Endothelial cell of umbilical vein (primary cell): ENCODE results near the gene VAV2. TPM values are rescaled to one million over a fixed set of nuclear protein-coding genes. Genes with fewer than 3 reads are reported as not detected.

ENCODE experiments used
- BruUV-seq: library from RNA; stranded (reverse); fragments of 400-500 nt; replicated peaks from 2 replicates; lab custom pipeline; 2021; lab: Mats Ljungman, UMichigan
- CTCF ChIA-PET: fragments of 300-600, 350-600 bp; sonication (Branson Sonifier 250); formaldehyde crosslinking; loops from one replicate; lab custom pipeline; 2021; ENCODE audit warnings: antibody characterized with exemption, inconsistent platforms; lab: Charles Lee
- POLR2A ChIA-PET: fragments of 300-600, 350-600 bp; sonication (Branson Sonifier 250); formaldehyde crosslinking; loops from one replicate; lab custom pipeline; 2021; ENCODE audit warnings: antibody characterized with exemption, inconsistent platforms; lab: Charles Lee
- DNase-seq: peaks from one replicate; pipeline ENCODE4 v3.0.0-alpha.2; 2011; ENCODE audit warnings: low read depth, low spot score
- FAIRE-seq: peaks from 2 replicates; lab custom pipeline; 2011; peaks lifted over from hg19 to GRCh38; lab: Jason Lieb, UNC
- H2AFZ ChIP-seq: 2 replicates; pipeline ENCODE4 v1.6.0; 2012; ENCODE audit warnings: low read depth, low read length, control low read depth, inconsistent platforms
- H3K27ac ChIP-seq: 2 replicates; pipeline ENCODE4 v1.5.1; 2011; ENCODE audit warnings: low read depth, mild to moderate bottlenecking, control low read depth, low read length, moderate library complexity; ENCODE audit not compliant: insufficient read depth
- H3K27me3 ChIP-seq, 2 experiments: 2 replicates each; pipeline versions ENCODE4 v1.6.0 to v1.6.1; 2011; ENCODE audit warnings: low read length in 2 of 2, mixed read lengths in 1 of 2; ENCODE audit not compliant: control insufficient read depth in 2 of 2, insufficient read depth in 2 of 2
- H3K36me3 ChIP-seq, 2 experiments: 2 replicates in 1 of 2; 3 replicates in 1 of 2; pipeline ENCODE4 v1.5.1; 2011; ENCODE audit warnings: low read length in 2 of 2, mild to moderate bottlenecking in 1 of 2, moderate library complexity in 1 of 2; ENCODE audit not compliant: control insufficient read depth in 2 of 2, insufficient read depth in 2 of 2; ENCODE audit errors: extremely low read depth in 1 of 2
- H3K4me1 ChIP-seq: 3 replicates; pipeline ENCODE4 v1.5.1; 2011; ENCODE audit warnings: mild to moderate bottlenecking, low read length; ENCODE audit not compliant: control insufficient read depth, insufficient read depth; ENCODE audit errors: extremely low read depth
- H3K4me2 ChIP-seq: 2 replicates; pipeline ENCODE4 v1.6.1; 2011; ENCODE audit warnings: low read length, control low read depth, mixed read lengths; ENCODE audit not compliant: insufficient read depth
- H3K4me3 ChIP-seq, 3 experiments: fragments of 200-600 bp in 1 of 3; sonication (generic), shearing (Covaris generic) in 1 of 3; replicated peaks in 1 of 3; 2 replicates each; pipeline ENCODE4 v1.5.1; 2011 to 2016; ENCODE audit warnings: control low read depth in 3 of 3, low read length in 3 of 3, mild to moderate bottlenecking in 2 of 3, inconsistent platforms in 1 of 3, low read depth in 1 of 3, moderate library complexity in 1 of 3; ENCODE audit not compliant: insufficient read depth in 1 of 3
- H3K79me2 ChIP-seq: 2 replicates; pipeline ENCODE4 v1.6.0; 2012; ENCODE audit warnings: low read length, inconsistent platforms; ENCODE audit not compliant: control insufficient read depth, insufficient read depth
- H3K9ac ChIP-seq: replicated peaks from 2 replicates; pipeline ENCODE3; 2011; ENCODE audit warnings: low read length, control low read depth; ENCODE audit not compliant: insufficient read depth; ENCODE audit errors: extremely low read depth
- H3K9me1 ChIP-seq: replicated peaks from 3 replicates; pipeline ENCODE4 v1.6.0; 2011; ENCODE audit warnings: mild to moderate bottlenecking, low read length; ENCODE audit not compliant: control insufficient read depth, insufficient read depth; ENCODE audit errors: extremely low read depth
- H3K9me3 ChIP-seq: replicated peaks from 2 replicates; pipeline ENCODE4 v1.5.1; 2012; ENCODE audit warnings: low read length, inconsistent platforms; ENCODE audit not compliant: control insufficient read depth, insufficient read depth
- H4K20me1 ChIP-seq: replicated peaks from 2 replicates; pipeline ENCODE3; 2011; ENCODE audit warnings: mild to moderate bottlenecking, low read length; ENCODE audit not compliant: control insufficient read depth, insufficient read depth; ENCODE audit errors: extremely low read depth
- EZH2 ChIP-seq: IDR thresholded peaks from 2 replicates; pipeline ENCODE4 v1.6.1; 2012; ENCODE audit warnings: borderline replicate concordance, low read depth, mild to moderate bottlenecking, moderate library complexity, low read length, inconsistent platforms; ENCODE audit not compliant: severe bottlenecking
- FOS ChIP-seq: IDR thresholded peaks from 2 replicates; pipeline ENCODE4 v1.6.1; 2011; ENCODE audit warnings: mild to moderate bottlenecking, low read length, moderate library complexity, borderline replicate concordance; ENCODE audit not compliant: insufficient read depth
- GATA2 ChIP-seq: IDR thresholded peaks from 2 replicates; pipeline ENCODE4 v1.7.0; 2011; ENCODE audit warnings: low read depth, mild to moderate bottlenecking, moderate library complexity, mixed read lengths, low read length; ENCODE audit not compliant: insufficient read length, insufficient read depth
- JUN ChIP-seq: IDR thresholded peaks from 2 replicates; pipeline ENCODE4 v1.6.1; 2011; ENCODE audit warnings: borderline replicate concordance, low read depth; ENCODE audit not compliant: insufficient read length, insufficient read depth
- MYC ChIP-seq: IDR thresholded peaks from one replicate; pipeline ENCODE4 v1.6.1; 2011; ENCODE audit warnings: mild to moderate bottlenecking, low read depth, low read length
- POLR2A ChIP-seq: IDR thresholded peaks from 2 replicates; pipeline ENCODE4 v1.6.1; 2012; ENCODE audit warnings: low read depth, mild to moderate bottlenecking, control low read depth, low read length
- POLR2AphosphoS5 ChIP-seq: IDR thresholded peaks from 2 replicates; pipeline ENCODE4 v1.6.1; 2012; ENCODE audit warnings: low read depth, mild to moderate bottlenecking, control low read depth, low read length, moderate library complexity; ENCODE audit not compliant: insufficient read depth
- dilution Hi-C: fragments of 300-500 bp; cut with MboI; formaldehyde crosslinking; loops from one replicate; pipeline ENCODE4 v1.15.0; 2019; ENCODE audit warnings: low sequenced_read_pairs; ENCODE audit not compliant: extremely low pct_ligation_motif_present
- intact Hi-C: fragments of 100-400 bp; cut with micrococcal nuclease; formaldehyde crosslinking; loops from one replicate; pipeline ENCODE4 v1.10.0; 2022
- polyA plus RNA-seq, 4 experiments: library from polyadenylated mRNA; depleted of rRNA in 3 of 4; stranded (reverse) in 3 of 4; unstranded in 1 of 4; fragments of >200 nt; gene quantifications; 2 replicates each; pipeline versions ENCODE4 v1.2.1 to v1.2.3, GENCODE V29; 2011 to 2012; ENCODE audit warnings: missing spikeins in 1 of 4
- total RNA-seq: library from RNA; stranded (reverse); gene quantifications from 2 replicates; pipeline ENCODE4 v1.2.3, GENCODE V29; 2021
- TF ChIP-seq, protein P1 (sequence below), 2 donors: IDR thresholded peaks; 1 replicate in 1 of 2; 2 replicates in 1 of 2; pipeline ENCODE4 v1.5.1; 2011; ENCODE audit warnings: low read length in 2 of 2, mild to moderate bottlenecking in 2 of 2, moderate library complexity in 2 of 2, control low read depth in 1 of 2, inconsistent platforms in 1 of 2, low read depth in 1 of 2; ENCODE audit not compliant: insufficient read depth in 1 of 2; ENCODE audit errors: extremely low read depth in 1 of 2
- TF ChIP-seq, protein P2 (sequence below): IDR thresholded peaks from 2 replicates; pipeline ENCODE4 v1.6.1; 2011; ENCODE audit not compliant: insufficient read depth, insufficient read length

VAV2 gene
- total and polyA plus RNA-seq, 2 donors (not counting 3 experiments of a cell fraction or from before 2014, with no cell fraction given) = 10.6 to 30.6 TPM

DNA sequence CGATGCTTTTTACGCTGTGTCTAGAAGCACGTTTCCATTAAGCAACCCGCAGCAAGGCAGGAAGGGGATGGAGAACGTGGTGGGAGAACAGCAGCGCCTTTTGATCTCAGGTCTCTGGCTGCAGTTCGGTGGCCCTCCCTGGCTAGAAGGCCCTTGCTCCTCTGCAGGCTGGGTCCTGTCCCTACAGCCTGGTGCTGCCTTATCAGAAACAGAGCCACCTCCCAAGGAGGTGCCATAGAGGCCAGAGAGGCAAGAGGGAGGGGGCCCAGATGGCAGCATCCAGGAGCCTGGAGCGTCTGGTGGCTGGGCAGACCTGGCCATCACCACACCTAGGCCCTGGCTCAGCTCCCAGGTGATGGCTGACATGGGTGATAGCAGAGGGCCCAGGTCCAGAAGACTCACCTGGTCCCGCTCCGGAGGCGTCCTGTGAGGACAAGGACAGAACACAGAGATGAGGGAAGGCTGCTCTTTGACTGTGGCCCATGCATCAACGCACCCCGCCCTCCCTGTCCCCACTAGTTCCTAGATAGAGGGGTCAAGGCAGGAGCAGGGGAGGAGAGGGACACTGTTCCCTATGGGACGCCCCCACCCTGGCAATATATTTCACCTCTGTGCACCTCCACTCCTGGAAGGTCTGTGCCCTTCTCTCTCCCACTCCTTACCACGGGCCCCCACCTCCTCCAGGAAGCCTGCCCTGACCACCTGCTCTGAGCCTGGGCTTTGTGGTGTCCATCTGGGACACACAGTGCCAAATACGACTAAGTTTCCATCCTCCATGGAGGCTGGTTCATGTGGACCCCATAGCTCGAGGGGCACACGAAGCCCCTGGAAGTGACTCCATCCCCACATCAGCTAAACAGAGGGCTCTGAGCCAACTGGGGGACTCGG lies 212.4 kb downstream of the VAV2 start:
- Histone ChIP-seq H3K79me2 (no peaks in the 10 kb centered on the region), H3K9ac (no peak overlapping the region), H3K4me2 (no peak overlapping the region), H4K20me1 (no peaks in the 10 kb centered on the region), H3K4me1 (no peaks in the 10 kb centered on the region), H3K36me3 (peaks cover 3 to 27% of the 10 kb centered on the region in 2 experiments), H3K9me3 (no peaks in the 10 kb centered on the region), H3K27ac (no peak overlapping the region), H3K9me1 (no peaks in the 10 kb centered on the region), H3K4me3 (no peak overlapping the region), H3K27me3 (no peaks in the 10 kb centered on the region), H2AFZ (no peak overlapping the region)
- FAIRE-seq = no peak
- dilution Hi-C loops (no loop called here), intact Hi-C loops (loop anchor here (5.0 kb wide), 1 partner anchor 247 kb away; the partner anchor contains the start of gene ADAMTSL2)
- TF ChIP-seq MYC = no peak
- TF ChIP-seq JUN = no peak
- TF ChIP-seq GATA2 = no peak
- TF ChIP-seq, protein P1, sequence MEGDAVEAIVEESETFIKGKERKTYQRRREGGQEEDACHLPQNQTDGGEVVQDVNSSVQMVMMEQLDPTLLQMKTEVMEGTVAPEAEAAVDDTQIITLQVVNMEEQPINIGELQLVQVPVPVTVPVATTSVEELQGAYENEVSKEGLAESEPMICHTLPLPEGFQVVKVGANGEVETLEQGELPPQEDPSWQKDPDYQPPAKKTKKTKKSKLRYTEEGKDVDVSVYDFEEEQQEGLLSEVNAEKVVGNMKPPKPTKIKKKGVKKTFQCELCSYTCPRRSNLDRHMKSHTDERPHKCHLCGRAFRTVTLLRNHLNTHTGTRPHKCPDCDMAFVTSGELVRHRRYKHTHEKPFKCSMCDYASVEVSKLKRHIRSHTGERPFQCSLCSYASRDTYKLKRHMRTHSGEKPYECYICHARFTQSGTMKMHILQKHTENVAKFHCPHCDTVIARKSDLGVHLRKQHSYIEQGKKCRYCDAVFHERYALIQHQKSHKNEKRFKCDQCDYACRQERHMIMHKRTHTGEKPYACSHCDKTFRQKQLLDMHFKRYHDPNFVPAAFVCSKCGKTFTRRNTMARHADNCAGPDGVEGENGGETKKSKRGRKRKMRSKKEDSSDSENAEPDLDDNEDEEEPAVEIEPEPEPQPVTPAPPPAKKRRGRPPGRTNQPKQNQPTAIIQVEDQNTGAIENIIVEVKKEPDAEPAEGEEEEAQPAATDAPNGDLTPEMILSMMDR (IDR thresholded peaks at IDR 0.05; ENCODE audit: extremely low read depth in 1 of 2, insufficient read depth in 1 of 2, low read depth in 1 of 2, low read length in 2 of 2) = no peak
- no peak for TF ChIP-seq POLR2AphosphoS5
- no peak for TF ChIP-seq POLR2A
- no peak for TF ChIP-seq FOS
- TF ChIP-seq, protein P2, sequence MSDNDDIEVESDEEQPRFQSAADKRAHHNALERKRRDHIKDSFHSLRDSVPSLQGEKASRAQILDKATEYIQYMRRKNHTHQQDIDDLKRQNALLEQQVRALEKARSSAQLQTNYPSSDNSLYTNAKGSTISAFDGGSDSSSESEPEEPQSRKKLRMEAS = no peak
- no peak for TF ChIP-seq EZH2
- ChIA-PET CTCF (interaction anchor here (0.8 to 5.9 kb wide), 5 partner anchors 11 to 320 kb away, joined by 3 to 232 read pairs (median 3); no protein-coding TSS in a partner anchor), POLR2A (no interaction called here)
- BruUV-seq = no TSS peak
- no peak for DNase-seq
